ENCODE results near the gene PRR23E.

GRCh38 chr3:127187316-127187715 lies 5.6 kb upstream of the PRR23E start:
- no peak for TF ChIP-seq CTCF (IDR thresholded peaks at IDR 0.05)
- no peak for TF ChIP-seq POLR2A (IDR thresholded peaks at IDR 0.05)
